GM18499 (cell line): ENCODE results near the gene LRRC26.

Experiments
- ATAC-seq: cut with Tn5 transposase; IDR thresholded peaks from one replicate; pipeline ENCODE4 v1.9.1; 2021; ENCODE audit warnings: moderate number of reproducible peaks; ENCODE audit not compliant: insufficient read depth, unreplicated experiment

Gene LRRC26

DNA sequence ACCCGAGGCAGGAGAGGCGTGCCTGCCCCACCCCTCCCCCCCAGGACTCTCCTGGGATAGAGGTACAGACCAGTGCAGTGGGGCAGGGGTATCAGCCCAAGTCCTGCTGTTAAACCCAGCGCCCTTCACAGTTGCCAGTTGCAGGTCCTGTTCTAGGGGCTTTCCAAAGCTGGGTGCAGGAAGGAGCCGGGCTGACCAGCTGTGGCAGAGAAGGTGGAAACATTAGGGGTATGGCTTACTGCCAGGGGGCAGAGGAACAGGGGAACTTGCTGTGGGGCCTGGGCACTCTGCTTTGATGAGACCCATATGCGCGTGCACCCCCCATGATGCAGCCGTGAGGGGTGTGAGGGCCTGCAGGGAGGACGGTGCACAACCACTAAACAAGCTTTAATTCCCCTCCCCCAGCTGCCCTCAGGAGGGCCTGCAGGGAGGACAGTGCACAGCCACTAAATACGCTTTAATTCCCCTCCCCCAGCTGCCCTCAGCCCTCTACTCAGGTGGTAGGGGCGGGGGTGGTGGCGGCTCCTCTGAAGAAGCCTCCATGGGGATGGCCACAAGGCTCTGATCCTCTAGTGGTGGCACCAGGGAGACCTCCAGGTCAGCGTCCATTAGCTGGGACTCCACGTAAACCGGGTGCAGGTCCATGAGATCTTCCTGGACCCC is 766 bp upstream of the LRRC26 start:
- no peak for ATAC-seq

- no peak for ATAC-seq
Measured at GRCh38 chr9:137168904-137169856, 671 bp downstream of the LRRC26 start.

- ATAC-seq = no peak
Measured at GRCh38 chr9:137168573-137168903, 1.3 kb downstream of the LRRC26 start.

DNA sequence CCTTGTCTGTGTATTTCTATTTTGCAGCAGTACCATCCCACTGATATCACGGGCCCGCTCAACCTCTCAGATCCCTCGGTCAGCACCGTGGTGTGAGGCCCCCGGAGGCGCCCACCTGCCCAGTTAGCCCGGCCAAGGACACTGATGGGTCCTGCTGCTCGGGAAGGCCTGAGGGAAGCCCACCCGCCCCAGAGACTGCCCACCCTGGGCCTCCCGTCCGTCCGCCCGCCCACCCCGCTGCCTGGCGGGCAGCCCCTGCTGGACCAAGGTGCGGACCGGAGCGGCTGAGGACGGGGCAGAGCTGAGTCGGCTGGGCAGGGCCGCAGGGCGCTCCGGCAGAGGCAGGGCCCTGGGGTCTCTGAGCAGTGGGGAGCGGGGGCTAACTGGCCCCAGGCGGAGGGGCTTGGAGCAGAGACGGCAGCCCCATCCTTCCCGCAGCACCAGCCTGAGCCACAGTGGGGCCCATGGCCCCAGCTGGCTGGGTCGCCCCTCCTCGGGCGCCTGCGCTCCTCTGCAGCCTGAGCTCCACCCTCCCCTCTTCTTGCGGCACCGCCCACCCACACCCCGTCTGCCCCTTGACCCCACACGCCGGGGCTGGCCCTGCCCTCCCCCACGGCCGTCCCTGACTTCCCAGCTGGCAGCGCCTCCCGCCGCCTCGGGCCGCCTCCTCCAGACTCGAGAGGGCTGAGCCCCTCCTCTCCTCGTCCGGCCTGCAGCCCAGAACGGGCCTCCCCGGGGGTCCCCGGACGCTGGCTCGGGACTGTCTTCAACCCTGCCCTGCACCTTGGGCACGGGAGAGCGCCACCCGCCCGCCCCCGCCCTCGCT is 1.9 kb downstream of the LRRC26 start:
- ATAC-seq = no peak

- ATAC-seq = no peak
Measured at GRCh38 chr9:137167277-137167746, 2.5 kb downstream of the LRRC26 start.

DNA sequence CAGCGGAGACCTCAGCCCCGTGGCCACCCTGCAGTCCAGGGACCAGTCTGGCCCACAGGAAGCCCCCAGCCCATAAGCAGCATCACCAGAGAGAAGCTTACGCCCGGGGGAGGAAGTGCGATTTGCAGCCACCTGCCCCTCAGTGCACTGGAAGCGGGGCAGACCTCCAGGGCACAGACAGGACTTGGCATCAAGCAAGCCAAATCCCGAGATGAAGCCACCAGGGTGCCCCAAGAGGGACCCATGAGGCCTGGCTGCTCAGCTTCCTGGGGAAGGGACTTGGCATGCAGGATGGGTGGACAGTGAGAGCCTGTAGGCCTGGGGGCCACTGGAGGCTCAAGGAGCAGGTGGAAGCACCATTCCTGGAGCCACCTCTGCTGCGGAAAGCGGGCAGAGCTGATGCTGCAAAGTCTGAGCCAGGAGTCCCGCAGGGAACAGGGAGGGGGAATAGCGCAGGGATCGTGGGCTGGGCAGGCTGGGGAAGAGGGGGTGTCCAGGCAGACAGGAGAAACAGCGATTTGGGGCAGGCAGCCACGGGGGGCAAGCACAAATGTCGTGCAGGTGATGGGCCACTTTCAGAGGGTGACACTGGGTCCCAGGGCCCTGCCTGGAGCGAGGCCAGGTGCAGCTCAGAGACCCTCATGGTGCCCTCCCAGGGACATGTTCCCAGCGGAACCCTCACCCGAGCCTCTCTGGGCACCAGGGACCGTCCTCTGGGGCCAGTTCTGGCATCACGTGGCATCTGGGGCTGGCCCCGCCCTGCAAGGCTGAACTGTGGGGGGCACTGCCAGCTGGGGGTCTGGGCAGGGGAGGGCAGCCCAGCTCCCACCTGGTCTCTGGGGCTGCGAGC is 3.2 kb downstream of the LRRC26 start:
- no peak for ATAC-seq

- ATAC-seq = no peak
Measured at GRCh38 chr9:137165250-137165836, 4.5 kb downstream of the LRRC26 start.

- ATAC-seq = no peak
Measured at GRCh38 chr9:137164370-137165249, 5.2 kb downstream of the LRRC26 start.

- no peak for ATAC-seq
Measured at GRCh38 chr9:137163805-137164204, 6.0 kb downstream of the LRRC26 start.

DNA sequence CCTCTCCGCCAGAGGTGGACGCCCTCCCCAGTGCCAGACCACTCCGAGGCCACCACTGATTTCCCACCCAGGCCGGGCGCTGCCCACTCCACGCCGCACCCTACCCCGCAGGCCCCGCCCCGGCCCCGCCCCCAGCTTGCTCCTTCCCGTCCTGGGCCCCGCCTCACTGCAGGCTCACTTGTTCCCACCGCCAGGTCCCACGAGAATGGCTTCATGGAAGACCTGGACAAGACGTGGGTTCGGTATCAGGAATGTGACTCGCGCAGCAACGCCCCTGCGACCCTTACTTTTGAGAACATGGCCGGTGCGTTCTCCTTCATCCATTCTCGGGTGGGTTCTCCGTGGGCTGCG is 6.5 kb downstream of the LRRC26 start:
- no peak for ATAC-seq

DNA sequence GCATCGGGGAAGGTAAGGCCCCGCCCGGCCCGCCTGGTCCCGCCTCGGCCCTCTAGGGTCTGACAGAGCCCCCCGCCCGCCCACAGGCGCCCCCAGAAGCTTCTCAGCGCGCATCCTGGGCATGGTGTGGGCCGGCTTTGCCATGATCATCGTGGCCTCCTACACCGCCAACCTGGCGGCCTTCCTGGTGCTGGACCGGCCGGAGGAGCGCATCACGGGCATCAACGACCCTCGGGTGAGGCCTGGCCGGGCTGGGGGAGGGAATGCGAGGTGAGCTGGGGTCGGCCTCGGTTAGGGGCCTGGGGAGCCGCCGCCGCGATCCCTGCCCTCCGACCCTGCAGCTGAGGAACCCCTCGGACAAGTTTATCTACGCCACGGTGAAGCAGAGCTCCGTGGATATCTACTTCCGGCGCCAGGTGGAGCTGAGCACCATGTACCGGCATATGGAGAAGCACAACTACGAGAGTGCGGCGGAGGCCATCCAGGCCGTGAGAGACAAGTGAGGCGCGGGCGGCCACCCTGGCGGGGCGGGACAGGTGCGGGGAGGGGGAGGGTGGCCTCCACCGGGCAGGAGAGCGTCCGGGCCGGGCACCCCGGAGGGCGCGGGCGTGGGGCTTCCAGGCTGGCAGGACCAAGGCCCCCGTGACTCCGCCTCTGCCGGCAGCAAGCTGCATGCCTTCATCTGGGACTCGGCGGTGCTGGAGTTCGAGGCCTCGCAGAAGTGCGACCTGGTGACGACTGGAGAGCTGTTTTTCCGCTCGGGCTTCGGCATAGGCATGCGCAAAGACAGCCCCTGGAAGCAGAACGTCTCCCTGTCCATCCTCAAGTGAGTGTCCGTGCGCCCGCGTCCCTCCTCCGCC is 7.1 kb downstream of the LRRC26 start:
- no peak for ATAC-seq

DNA sequence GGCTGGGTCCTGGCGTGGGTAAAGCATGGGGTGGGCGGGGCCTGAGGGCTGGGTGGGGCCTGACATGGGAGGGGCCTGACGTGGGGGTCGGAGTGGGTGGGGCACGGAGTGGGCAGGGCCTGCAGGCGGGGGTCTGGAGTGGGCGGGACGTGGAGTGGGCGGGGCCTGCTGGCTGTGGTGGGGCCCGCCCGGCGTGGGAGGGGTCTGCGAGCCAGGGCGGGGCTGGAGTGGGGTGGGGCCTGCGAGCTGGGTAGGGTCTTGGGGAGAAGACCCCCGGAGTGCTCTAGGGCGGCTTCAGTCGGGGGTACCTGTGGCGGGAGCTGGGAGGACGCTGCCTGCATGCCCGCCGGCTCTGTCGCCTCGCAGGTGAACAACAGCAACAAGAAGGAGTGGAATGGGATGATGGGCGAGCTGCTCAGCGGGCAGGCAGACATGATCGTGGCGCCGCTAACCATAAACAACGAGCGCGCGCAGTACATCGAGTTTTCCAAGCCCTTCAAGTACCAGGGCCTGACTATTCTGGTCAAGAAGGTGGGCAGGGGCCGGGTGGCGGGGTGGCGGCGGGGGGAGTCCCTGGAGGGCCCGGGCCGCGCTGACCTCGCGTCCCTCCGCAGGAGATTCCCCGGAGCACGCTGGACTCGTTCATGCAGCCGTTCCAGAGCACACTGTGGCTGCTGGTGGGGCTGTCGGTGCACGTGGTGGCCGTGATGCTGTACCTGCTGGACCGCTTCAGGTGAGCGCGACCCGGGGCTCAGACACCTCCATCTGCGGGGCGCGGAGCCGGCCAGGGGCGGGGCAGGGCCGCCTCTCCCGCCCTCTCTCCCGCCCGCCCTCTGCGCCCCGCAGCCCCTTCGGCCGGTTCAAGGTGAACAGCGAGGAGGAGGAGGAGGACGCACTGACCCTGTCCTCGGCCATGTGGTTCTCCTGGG is 8.0 kb downstream of the LRRC26 start:
- no peak for ATAC-seq

GRCh38 chr9:137160716-137161557 is 8.9 kb downstream of the LRRC26 start:
- ATAC-seq = no peak

DNA sequence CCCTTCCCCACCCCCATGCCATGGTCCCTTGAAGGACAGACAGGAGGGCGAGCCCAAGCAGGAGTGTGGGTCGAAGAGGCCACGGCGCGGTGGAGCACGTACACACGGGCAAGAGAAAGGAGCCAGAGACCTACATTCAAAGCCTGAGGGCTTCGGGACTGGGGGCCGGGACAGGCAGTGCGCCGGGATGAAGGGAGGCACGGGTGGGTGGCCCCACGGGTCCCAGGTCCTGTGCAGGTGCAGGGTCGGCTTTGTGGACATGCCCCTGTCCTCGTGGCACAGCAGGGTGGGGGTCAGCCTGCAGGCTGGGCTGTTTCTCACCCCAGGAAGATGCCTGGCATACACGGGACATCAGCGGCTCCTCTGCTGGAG is 9.8 kb downstream of the LRRC26 start:
- ATAC-seq = no peak

DNA sequence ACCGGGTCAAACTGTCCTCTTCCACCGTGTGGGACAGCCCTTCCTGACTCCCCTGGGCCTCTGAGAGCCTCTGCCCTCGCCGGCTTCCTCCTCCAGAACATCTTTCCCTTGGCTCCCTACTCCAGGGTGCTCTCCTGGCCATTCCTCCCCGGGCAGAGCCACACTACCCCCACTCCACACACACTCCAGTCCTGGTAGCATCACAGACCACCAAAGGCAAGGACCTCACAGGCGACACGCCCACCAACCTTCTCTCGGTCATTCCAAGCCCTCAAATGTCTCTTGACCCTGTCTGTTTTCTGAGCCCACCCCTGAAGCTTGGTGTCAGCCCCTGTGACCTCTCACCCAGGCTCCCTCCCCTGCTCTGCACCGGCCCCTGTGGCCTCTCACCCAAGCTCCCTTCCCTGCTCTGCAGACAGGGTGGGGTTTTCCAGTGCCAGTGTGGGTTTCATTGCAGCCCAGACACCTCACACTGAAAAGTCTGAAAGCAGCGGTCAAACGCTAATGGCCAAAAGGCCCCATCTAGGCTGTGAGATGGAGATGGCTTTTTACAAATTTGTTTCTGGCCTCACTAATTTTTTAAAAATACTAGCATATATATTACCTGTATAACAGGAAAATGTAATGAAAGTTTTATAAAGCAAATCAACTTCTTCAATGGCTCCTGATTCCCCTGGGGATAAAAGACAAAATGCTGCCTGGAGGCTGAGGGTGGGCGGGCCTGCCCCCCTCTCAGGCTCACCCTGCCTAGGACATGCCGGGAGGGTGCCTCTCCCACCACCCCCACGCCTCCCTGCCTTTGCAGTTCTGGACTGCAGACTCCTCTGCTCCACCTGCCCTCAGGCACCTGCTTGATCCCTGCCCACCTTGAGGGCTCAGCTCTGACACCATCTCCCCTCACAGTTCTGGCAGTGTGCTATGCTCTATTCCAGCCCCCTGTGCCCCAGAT is 10.5 kb downstream of the LRRC26 start:
- ATAC-seq = no peak
